ENCODE data around the gene PLXND1.

- TF ChIP-seq, protein P1, sequence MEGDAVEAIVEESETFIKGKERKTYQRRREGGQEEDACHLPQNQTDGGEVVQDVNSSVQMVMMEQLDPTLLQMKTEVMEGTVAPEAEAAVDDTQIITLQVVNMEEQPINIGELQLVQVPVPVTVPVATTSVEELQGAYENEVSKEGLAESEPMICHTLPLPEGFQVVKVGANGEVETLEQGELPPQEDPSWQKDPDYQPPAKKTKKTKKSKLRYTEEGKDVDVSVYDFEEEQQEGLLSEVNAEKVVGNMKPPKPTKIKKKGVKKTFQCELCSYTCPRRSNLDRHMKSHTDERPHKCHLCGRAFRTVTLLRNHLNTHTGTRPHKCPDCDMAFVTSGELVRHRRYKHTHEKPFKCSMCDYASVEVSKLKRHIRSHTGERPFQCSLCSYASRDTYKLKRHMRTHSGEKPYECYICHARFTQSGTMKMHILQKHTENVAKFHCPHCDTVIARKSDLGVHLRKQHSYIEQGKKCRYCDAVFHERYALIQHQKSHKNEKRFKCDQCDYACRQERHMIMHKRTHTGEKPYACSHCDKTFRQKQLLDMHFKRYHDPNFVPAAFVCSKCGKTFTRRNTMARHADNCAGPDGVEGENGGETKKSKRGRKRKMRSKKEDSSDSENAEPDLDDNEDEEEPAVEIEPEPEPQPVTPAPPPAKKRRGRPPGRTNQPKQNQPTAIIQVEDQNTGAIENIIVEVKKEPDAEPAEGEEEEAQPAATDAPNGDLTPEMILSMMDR (IDR thresholded peaks at IDR 0.05; ENCODE audit: insufficient read depth, low read length), result no peak
- TF ChIP-seq POLR2AphosphoS5 (IDR thresholded peaks at IDR 0.05; ENCODE audit: low read depth) (no peak), SPI1 (IDR thresholded peaks at IDR 0.05; ENCODE audit: borderline replicate concordance, low read depth) (no peak)
Observed at GRCh38 chr3:129559565-129560079, 46.9 kb downstream of the PLXND1 start.
